Brain microvascular endothelial cell (primary cell): ENCODE results near the gene LAMA5.

ENCODE experiments used
- DNase-seq: peaks from one replicate; pipeline ENCODE4 v3.0.0-alpha.2; 2020
- H3K27ac ChIP-seq: fragments of 250-450 bp; sonication (Bioruptor Pico); 2 replicates; pipeline ENCODE4 v1.5.1; 2020; ENCODE audit warnings: mild to moderate bottlenecking, moderate library complexity
- H3K27me3 ChIP-seq: fragments of 250-450 bp; sonication (Bioruptor Pico); replicated peaks from 2 replicates; pipeline ENCODE4 v1.5.1; 2020; ENCODE audit warnings: mild to moderate bottlenecking
- H3K36me3 ChIP-seq: fragments of 250-450 bp; sonication (Bioruptor Pico); replicated peaks from 2 replicates; pipeline ENCODE4 v1.5.1; 2020; ENCODE audit warnings: mild to moderate bottlenecking
- H3K4me3 ChIP-seq: 2 replicates; pipeline ENCODE4 v1.5.1; 2011; ENCODE audit warnings: low read depth, mild to moderate bottlenecking, control low read depth, low read length, moderate library complexity
- in situ Hi-C: cut with HindIII; loops from 2 replicates; pipeline ENCODE4 v1.10.0; 2017; ENCODE audit warnings: low sequenced_read_pairs, low pct_ligation_motif_present
- TF ChIP-seq, protein P1 (sequence below): IDR thresholded peaks from 2 replicates; pipeline ENCODE4 v1.5.1; 2011; ENCODE audit warnings: low read depth, mild to moderate bottlenecking, moderate library complexity, low read length, control low read depth, inconsistent platforms; ENCODE audit errors: missing control alignments

LAMA5 gene

DNA sequence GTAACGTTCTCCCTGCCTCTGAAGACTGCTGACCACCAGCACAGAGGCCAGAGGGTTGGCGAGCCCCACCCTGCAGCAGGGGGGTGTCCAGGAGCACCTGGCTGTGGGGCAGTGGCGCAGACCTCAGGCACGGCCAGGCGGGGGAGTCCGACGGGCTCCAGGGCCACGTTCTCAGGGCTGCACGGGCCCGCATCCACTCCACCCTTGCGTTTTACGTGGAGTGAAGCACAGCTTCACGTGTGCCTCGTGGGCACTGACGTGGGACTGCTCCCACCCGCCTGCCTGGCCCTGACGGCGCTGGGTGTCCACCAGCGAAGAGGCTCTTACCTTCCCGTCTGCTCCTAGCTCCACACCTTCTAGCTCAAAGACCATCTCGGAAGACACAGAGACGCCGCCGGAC is 26.7 kb upstream of the LAMA5 start:
- TF ChIP-seq, protein P1, sequence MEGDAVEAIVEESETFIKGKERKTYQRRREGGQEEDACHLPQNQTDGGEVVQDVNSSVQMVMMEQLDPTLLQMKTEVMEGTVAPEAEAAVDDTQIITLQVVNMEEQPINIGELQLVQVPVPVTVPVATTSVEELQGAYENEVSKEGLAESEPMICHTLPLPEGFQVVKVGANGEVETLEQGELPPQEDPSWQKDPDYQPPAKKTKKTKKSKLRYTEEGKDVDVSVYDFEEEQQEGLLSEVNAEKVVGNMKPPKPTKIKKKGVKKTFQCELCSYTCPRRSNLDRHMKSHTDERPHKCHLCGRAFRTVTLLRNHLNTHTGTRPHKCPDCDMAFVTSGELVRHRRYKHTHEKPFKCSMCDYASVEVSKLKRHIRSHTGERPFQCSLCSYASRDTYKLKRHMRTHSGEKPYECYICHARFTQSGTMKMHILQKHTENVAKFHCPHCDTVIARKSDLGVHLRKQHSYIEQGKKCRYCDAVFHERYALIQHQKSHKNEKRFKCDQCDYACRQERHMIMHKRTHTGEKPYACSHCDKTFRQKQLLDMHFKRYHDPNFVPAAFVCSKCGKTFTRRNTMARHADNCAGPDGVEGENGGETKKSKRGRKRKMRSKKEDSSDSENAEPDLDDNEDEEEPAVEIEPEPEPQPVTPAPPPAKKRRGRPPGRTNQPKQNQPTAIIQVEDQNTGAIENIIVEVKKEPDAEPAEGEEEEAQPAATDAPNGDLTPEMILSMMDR: no peak
- in situ Hi-C loops: loop anchor here (25.0 kb wide), 1 partner anchor 107 kb away; no protein-coding TSS in a partner anchor
- H3K27me3 ChIP-seq: no peaks in the 10 kb centered on the region
- H3K27ac ChIP-seq: no peak overlapping the region
- H3K36me3 ChIP-seq: peaks cover 13% of the 10 kb centered on the region
- no peak overlapping the region for H3K4me3 ChIP-seq
- no peak for DNase-seq

DNA sequence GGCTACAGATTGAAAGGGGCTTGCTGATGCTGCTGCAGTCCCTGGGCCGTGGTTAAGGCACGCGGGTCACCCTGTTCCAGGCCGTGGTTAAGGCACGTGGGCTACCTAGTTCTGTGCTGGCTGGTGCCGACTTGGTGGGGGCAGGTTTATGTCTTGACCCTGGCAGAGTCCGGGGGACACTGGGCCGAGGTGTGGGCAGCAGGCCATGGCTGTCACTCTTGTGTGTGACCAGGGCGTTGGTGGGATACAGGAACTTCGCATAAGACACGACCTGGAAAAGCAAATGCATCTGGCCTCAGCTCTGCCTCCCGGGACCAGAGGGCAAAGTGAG is 26.2 kb upstream of the LAMA5 start:
- H3K4me3 ChIP-seq: no peak overlapping the region
- DNase-seq: no peak
- peaks cover 17% of the 10 kb centered on the region for H3K36me3 ChIP-seq
- TF ChIP-seq, protein P1: no peak
- in situ Hi-C loops: loop anchor here (25.0 kb wide), 1 partner anchor 106 kb away; no protein-coding TSS in a partner anchor
- H3K27ac ChIP-seq: no peak overlapping the region
- no peaks in the 10 kb centered on the region for H3K27me3 ChIP-seq

DNA sequence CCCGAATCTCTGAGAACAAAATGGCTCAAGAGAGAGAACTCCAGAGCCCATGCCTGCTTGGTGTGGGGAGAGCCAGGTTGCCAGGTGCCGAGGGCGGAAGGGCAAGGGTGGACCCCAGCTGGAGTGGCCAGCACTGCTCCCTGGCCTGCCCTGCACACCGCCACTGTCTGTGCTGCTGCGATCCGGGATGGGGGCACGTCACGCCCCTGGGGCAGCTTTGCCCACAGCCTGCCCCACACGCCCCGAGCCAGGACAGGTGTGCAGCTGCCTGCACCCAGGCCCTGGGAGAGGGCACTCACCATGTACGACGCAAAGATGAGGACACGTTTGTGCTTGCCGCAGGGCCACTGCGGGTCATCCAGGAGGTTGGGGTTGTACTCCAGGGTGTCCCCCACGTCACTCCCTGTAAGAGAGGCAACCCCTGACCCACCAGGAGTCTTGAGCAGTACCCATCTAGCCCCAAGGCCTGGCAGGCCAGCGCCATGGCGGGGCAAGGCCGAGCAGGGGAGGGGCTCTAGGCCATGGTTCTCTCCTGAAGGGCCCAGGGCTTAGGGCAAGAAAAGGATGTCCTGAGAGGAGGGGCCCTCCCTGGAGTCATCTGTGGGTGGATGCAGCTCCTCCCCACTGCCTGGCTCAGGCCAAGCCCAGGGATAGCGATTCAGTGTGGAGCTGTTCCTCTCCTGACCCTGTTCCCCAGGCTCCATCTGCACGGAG is 25.7 kb upstream of the LAMA5 start:
- Histone ChIP-seq H3K4me3 (no peak overlapping the region), H3K27me3 (no peaks in the 10 kb centered on the region), H3K36me3 (peaks cover 22% of the 10 kb centered on the region), H3K27ac (no peak overlapping the region)
- DNase-seq: no peak
- TF ChIP-seq, protein P1: no peak
- in situ Hi-C loops: loop anchor here (25.0 kb wide), 1 partner anchor 105 kb away; no protein-coding TSS in a partner anchor

DNA sequence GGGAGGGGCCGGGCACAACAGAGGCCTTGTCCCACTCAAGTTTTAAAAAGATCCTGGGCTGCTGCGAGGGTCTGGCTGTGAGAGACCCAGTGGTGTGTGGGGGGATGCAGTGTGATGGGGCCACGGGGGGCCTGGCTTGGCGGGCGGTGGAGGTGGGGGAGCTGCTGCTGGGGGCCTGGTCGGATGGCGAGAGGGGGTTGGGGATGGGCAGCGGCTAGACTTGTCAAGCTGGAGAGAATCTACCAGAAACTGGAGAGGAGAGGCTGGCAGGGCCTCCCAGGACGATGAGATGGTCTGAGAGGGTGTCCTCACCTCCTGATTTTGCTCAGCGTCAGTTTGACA is 24.9 kb upstream of the LAMA5 start:
- DNase-seq: no peak
- H3K36me3 ChIP-seq: peaks cover 23% of the 10 kb centered on the region
- TF ChIP-seq, protein P1: no peak
- in situ Hi-C loops: loop anchor here (25.0 kb wide), 1 partner anchor 105 kb away; no protein-coding TSS in a partner anchor
- H3K4me3 ChIP-seq: no peak overlapping the region
- no peaks in the 10 kb centered on the region for H3K27me3 ChIP-seq
- no peak overlapping the region for H3K27ac ChIP-seq

DNA sequence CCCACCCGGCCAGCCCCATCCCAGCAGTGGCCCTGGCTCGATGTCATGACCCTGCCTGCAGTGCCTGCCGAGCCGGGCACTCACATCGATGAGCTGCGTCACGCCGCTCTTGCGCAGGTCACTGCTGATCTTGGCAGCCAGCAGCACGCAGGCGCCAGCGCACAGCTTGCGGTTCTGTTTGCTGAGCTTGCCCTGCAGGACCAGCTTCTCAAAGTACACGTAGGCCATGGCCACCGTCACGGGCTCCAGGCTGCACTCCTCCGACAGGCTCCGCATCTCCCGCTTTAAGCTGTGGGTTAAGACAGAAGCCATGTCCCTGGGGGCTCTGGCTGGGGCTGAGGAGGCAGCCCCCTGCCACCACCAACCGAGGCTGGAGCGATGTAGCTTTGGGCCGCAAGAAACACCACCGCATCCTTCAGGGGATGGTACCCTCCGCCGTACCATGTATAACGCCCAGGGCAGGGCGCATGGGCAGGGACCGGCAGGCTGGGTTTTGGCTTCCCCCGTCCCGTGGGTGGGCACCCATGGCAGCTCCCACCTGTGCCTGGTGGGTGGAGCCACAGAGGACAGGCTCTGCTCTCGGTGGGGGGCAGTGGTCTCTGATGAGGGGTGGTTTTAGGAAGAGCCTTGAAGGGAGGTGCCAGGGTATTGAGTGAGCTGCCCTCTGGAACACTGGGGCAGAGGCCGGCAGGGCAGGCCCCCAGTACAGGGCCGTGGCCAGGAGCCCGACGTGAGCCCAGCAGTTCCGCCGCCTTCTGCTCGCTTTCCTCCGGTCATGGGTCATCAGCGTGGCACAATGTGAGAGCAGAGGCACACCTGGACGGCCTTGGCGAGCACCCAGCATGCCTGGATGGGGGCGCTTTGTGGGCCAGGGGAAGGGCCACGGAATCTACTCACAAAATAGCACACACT is 24.3 kb upstream of the LAMA5 start:
- TF ChIP-seq, protein P1: no peak
- peaks cover 23% of the 10 kb centered on the region for H3K36me3 ChIP-seq
- no peak overlapping the region for H3K27ac ChIP-seq
- no peak for DNase-seq
- H3K27me3 ChIP-seq: no peaks in the 10 kb centered on the region
- in situ Hi-C loops: loop anchor here (25.0 kb wide), 1 partner anchor 104 kb away; no protein-coding TSS in a partner anchor
- no peak overlapping the region for H3K4me3 ChIP-seq
